Measurements from ENCODE around the gene NABP2. TPM values are rescaled to one million over a fixed set of nuclear protein-coding genes. Genes with fewer than 3 reads are reported as not detected.
"Not testable (repeated sequence)": the region's sequence is repeated elsewhere in the genome, so short reads cannot be mapped to it uniquely, and the experiment has no call there.

The NABP2 gene
- total RNA-seq, 1 experiment from 2014 or later: 42.7 TPM

GRCh38 chr12:56193025-56193578 lies 31.0 kb upstream of the NABP2 start:
- ATAC-seq: no peak

GRCh38 chr12:56196818-56197550 lies 27.2 kb upstream of the NABP2 start:
- H3K9me3 Mint-ChIP-seq; H3K27me3 Mint-ChIP-seq (ENCODE audit: low read depth); H3K36me3 Mint-ChIP-seq; H3K4me3 Mint-ChIP-seq; DNase-seq (ENCODE audit: low spot score); POLR2A ChIA-PET: not testable (repeated sequence)
- CTCF ChIA-PET: interaction anchor here (0.7 to 5.5 kb wide), 6 partner anchors 10 to 1543 kb away, joined by 3 to 37 read pairs (median 5); partner anchors contain the start of genes ANKRD52, CNPY2, COQ10A and RNF41
- ATAC-seq: peak; percentile 57
- Mint-ChIP-seq H3K4me1 (peaks cover 28% of the 10 kb centered on the region), H3K27ac (peak overlapping the region; percentile 28; the same call in 1 of the 2 replicates)

More at GRCh38 chr12:56193025-56193578, 31.0 kb upstream of the NABP2 start:
- Mint-ChIP-seq H3K9me3 (no peaks in the 10 kb centered on the region), H3K27ac (peak overlapping the region; percentile 48), H3K27me3 (ENCODE audit: low read depth) (peaks cover 3% of the 10 kb centered on the region; the same call in 1 of the 2 replicates), H3K4me1 (peaks cover 31% of the 10 kb centered on the region), H3K36me3 (peaks cover 2% of the 10 kb centered on the region; the same call in 1 of the 2 replicates), H3K4me3 (no peak overlapping the region)
- no peak for TF ChIP-seq ESRRA (CRISPR knock-in tag; IDR thresholded peaks at IDR 0.05; ENCODE audit: borderline replicate concordance)
- TF ChIP-seq OVOL2 (CRISPR knock-in tag; IDR thresholded peaks at IDR 0.05; ENCODE audit: borderline replicate concordance): no peak
- no peak for TF ChIP-seq SMAD4 (CRISPR knock-in tag; IDR thresholded peaks at IDR 0.05)
- TF ChIP-seq, protein P1, sequence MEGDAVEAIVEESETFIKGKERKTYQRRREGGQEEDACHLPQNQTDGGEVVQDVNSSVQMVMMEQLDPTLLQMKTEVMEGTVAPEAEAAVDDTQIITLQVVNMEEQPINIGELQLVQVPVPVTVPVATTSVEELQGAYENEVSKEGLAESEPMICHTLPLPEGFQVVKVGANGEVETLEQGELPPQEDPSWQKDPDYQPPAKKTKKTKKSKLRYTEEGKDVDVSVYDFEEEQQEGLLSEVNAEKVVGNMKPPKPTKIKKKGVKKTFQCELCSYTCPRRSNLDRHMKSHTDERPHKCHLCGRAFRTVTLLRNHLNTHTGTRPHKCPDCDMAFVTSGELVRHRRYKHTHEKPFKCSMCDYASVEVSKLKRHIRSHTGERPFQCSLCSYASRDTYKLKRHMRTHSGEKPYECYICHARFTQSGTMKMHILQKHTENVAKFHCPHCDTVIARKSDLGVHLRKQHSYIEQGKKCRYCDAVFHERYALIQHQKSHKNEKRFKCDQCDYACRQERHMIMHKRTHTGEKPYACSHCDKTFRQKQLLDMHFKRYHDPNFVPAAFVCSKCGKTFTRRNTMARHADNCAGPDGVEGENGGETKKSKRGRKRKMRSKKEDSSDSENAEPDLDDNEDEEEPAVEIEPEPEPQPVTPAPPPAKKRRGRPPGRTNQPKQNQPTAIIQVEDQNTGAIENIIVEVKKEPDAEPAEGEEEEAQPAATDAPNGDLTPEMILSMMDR (IDR thresholded peaks at IDR 0.05): peak; percentile 51
- POLR2A ChIA-PET: no interaction called here
- peak; percentile 70 for DNase-seq (ENCODE audit: low spot score)
- CTCF ChIA-PET: interaction anchor here (1.8 kb wide), 1 partner anchor 13 kb away, joined by 7 read pairs; no protein-coding TSS in a partner anchor

- no peaks in the 10 kb centered on the region for H3K9me3 Mint-ChIP-seq
- TF ChIP-seq ZBTB21 (CRISPR knock-in tag; IDR thresholded peaks at IDR 0.05; ENCODE audit: borderline replicate concordance) (no peak), KAT7 (CRISPR knock-in tag; IDR thresholded peaks at IDR 0.05; ENCODE audit: borderline replicate concordance) (no peak), FOXK1 (CRISPR knock-in tag; IDR thresholded peaks at IDR 0.05) (no peak), PREB (CRISPR knock-in tag; IDR thresholded peaks at IDR 0.05; ENCODE audit: borderline replicate concordance) (no peak)
- TF ChIP-seq, protein P2, sequence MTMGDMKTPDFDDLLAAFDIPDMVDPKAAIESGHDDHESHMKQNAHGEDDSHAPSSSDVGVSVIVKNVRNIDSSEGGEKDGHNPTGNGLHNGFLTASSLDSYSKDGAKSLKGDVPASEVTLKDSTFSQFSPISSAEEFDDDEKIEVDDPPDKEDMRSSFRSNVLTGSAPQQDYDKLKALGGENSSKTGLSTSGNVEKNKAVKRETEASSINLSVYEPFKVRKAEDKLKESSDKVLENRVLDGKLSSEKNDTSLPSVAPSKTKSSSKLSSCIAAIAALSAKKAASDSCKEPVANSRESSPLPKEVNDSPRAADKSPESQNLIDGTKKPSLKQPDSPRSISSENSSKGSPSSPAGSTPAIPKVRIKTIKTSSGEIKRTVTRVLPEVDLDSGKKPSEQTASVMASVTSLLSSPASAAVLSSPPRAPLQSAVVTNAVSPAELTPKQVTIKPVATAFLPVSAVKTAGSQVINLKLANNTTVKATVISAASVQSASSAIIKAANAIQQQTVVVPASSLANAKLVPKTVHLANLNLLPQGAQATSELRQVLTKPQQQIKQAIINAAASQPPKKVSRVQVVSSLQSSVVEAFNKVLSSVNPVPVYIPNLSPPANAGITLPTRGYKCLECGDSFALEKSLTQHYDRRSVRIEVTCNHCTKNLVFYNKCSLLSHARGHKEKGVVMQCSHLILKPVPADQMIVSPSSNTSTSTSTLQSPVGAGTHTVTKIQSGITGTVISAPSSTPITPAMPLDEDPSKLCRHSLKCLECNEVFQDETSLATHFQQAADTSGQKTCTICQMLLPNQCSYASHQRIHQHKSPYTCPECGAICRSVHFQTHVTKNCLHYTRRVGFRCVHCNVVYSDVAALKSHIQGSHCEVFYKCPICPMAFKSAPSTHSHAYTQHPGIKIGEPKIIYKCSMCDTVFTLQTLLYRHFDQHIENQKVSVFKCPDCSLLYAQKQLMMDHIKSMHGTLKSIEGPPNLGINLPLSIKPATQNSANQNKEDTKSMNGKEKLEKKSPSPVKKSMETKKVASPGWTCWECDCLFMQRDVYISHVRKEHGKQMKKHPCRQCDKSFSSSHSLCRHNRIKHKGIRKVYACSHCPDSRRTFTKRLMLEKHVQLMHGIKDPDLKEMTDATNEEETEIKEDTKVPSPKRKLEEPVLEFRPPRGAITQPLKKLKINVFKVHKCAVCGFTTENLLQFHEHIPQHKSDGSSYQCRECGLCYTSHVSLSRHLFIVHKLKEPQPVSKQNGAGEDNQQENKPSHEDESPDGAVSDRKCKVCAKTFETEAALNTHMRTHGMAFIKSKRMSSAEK (CRISPR knock-in tag; IDR thresholded peaks at IDR 0.05; ENCODE audit: borderline replicate concordance): no peak
- H3K27me3 Mint-ChIP-seq (ENCODE audit: low read depth): no peaks in the 10 kb centered on the region
- peaks cover 25% of the 10 kb centered on the region for H3K4me1 Mint-ChIP-seq
- CTCF ChIA-PET: interaction anchor here (0.8 to 5.5 kb wide), 7 partner anchors 8 to 69 kb away, joined by 3 to 37 read pairs (median 10); partner anchors contain the start of genes ANKRD52, COQ10A, RNF41 and SMARCC2
- DNase-seq (ENCODE audit: low spot score) (no peak), ATAC-seq (no peak)
- POLR2A ChIA-PET: interaction anchor here (2.4 kb wide), 1 partner anchor 23 kb away, joined by 10 read pairs; the partner anchor contains the start of gene RNF41
- peaks cover 2% of the 10 kb centered on the region; the same call in 1 of the 2 replicates for H3K36me3 Mint-ChIP-seq
- no peak overlapping the region for H3K4me3 Mint-ChIP-seq
- H3K27ac Mint-ChIP-seq: peak overlapping the region; percentile 73
Observed at GRCh38 chr12:56197921-56198635, 26.1 kb upstream of the NABP2 start.

All from WTC11 (cell line).